Epithelial cell of prostate (primary cell): ENCODE measurements around the gene ZSCAN22.
"Not testable (repeated sequence)": the region's sequence is repeated elsewhere in the genome, so short reads cannot be mapped to it uniquely, and the experiment has no call there.

Experiments used
- DNase-seq: peaks from one replicate; pipeline ENCODE4 v3.0.0-alpha.2; 2011; ENCODE audit warnings: low read depth, low spot score
- H3K27ac ChIP-seq: fragments of 450-650 bp; 2 replicates; pipeline ENCODE4 v1.5.1; 2017; ENCODE audit warnings: mild to moderate bottlenecking

The ZSCAN22 gene

GRCh38 chr19:58326914-58327726 is at the start of gene ZSCAN22:
Gene ZSCAN22, plus strand, starts transcription at chr19:58326994. Its CDS starts 7,809 bp downstream, at chr19:58334803.
- peak within 1 kb of the TSS; percentile 77 for H3K27ac ChIP-seq
- DNase-seq: peak; percentile 79

- H3K27ac ChIP-seq: no peak overlapping the region
- no peak for DNase-seq
Measured at GRCh38 chr19:58277197-58277596, 49.6 kb upstream of the ZSCAN22 start.

GRCh38 chr19:58277748-58278540 is 48.9 kb upstream of the ZSCAN22 start:
- DNase-seq: no peak

GRCh38 chr19:58278541-58279041 is 48.2 kb upstream of the ZSCAN22 start, which contains the start of gene ZNF8:
Gene ZNF8, plus strand, starts transcription at chr19:58278955. Its CDS starts 127 bp downstream, at chr19:58279082.
- H3K27ac ChIP-seq: peak within 1 kb of the TSS; percentile 69
- DNase-seq: peak; percentile 90

More at GRCh38 chr19:58277748-58278540, 48.9 kb upstream of the ZSCAN22 start:
- peak overlapping the region; percentile 69 for H3K27ac ChIP-seq

GRCh38 chr19:58279042-58279924 is 47.5 kb upstream of the ZSCAN22 start:
- H3K27ac ChIP-seq: peak overlapping the region; percentile 69
- DNase-seq: peak; percentile 8

- DNase-seq: peak; percentile 8
- peak overlapping the region; percentile 69 for H3K27ac ChIP-seq
Measured at GRCh38 chr19:58279925-58280316, 46.9 kb upstream of the ZSCAN22 start.

GRCh38 chr19:58284199-58284598 is 42.6 kb upstream of the ZSCAN22 start:
- H3K27ac ChIP-seq: no peak overlapping the region
- no peak for DNase-seq

- no peak overlapping the region for H3K27ac ChIP-seq
- no peak for DNase-seq
Measured at GRCh38 chr19:58291943-58292342, 34.9 kb upstream of the ZSCAN22 start.

GRCh38 chr19:58294743-58295374 is 31.9 kb upstream of the ZSCAN22 start:
- H3K27ac ChIP-seq: no peak overlapping the region
- no peak for DNase-seq

- no peak for DNase-seq
- H3K27ac ChIP-seq: no peak overlapping the region
Measured at GRCh38 chr19:58296104-58296503, 30.7 kb upstream of the ZSCAN22 start.

GRCh38 chr19:58300620-58301019 is 26.2 kb upstream of the ZSCAN22 start:
- DNase-seq: no peak
- no peak overlapping the region for H3K27ac ChIP-seq

- H3K27ac ChIP-seq: peak overlapping the region; percentile 53
- DNase-seq: no peak
Measured at GRCh38 chr19:58304255-58304654, 22.5 kb upstream of the ZSCAN22 start.

GRCh38 chr19:58304748-58305064 is 22.1 kb upstream of the ZSCAN22 start:
- DNase-seq: no peak
- H3K27ac ChIP-seq: peak overlapping the region; percentile 53

- peak; percentile 89 for DNase-seq
- peak within 1 kb of the TSS; percentile 53 for H3K27ac ChIP-seq
Measured at GRCh38 chr19:58305065-58305931, 21.5 kb upstream of the ZSCAN22 start, which contains the start of gene ERVK3-1. Gene ERVK3-1, plus strand, starts transcription at chr19:58305377. Its CDS starts 6,792 bp downstream, at chr19:58312169.

GRCh38 chr19:58305932-58306323 is 20.9 kb upstream of the ZSCAN22 start:
- DNase-seq: no peak
- peak overlapping the region; percentile 53 for H3K27ac ChIP-seq

- DNase-seq: no peak
- no peak overlapping the region for H3K27ac ChIP-seq
Measured at GRCh38 chr19:58307736-58308135, 19.1 kb upstream of the ZSCAN22 start.

- H3K27ac ChIP-seq, DNase-seq: not testable (repeated sequence)
Measured at GRCh38 chr19:58310685-58311084, 16.1 kb upstream of the ZSCAN22 start.

- DNase-seq: no peak
Measured at GRCh38 chr19:58311345-58311865, 15.4 kb upstream of the ZSCAN22 start.

More at GRCh38 chr19:58311345-58311865, 15.4 kb upstream of the ZSCAN22 start:
- no peak overlapping the region for H3K27ac ChIP-seq
